ENCODE measurements around the gene SMC3. TPM values are rescaled to one million over a fixed set of nuclear protein-coding genes. Genes with fewer than 3 reads are reported as not detected.

Gene SMC3
- total RNA-seq, 1 donor from 2014 or later, result 8.5 TPM

GRCh38 chr10:110544958-110545537 is 22.4 kb upstream of the SMC3 start:
- no peak for ATAC-seq
- no peak for DNase-seq (ENCODE audit: low spot score)

GRCh38 chr10:110546077-110546476 is 21.4 kb upstream of the SMC3 start:
- no peak for DNase-seq (ENCODE audit: low spot score)
- no peak for ATAC-seq

- ATAC-seq (no peak), DNase-seq (ENCODE audit: low spot score) (no peak)
Measured at GRCh38 chr10:110546499-110547110, 20.9 kb upstream of the SMC3 start.

GRCh38 chr10:110547139-110547761 is 20.2 kb upstream of the SMC3 start:
- ATAC-seq, result peak; percentile 93
- DNase-seq (ENCODE audit: low spot score), result no peak

GRCh38 chr10:110548002-110548401 is 19.5 kb upstream of the SMC3 start:
- no peak for ATAC-seq
- no peak for DNase-seq (ENCODE audit: low spot score)

- ATAC-seq (no peak), DNase-seq (ENCODE audit: low spot score) (no peak)
Measured at GRCh38 chr10:110549211-110549610, 18.3 kb upstream of the SMC3 start.

GRCh38 chr10:110553905-110554304 is 13.6 kb upstream of the SMC3 start:
- no peak for DNase-seq (ENCODE audit: low spot score)
- ATAC-seq, result no peak

GRCh38 chr10:110556296-110556695 is 11.2 kb upstream of the SMC3 start:
- no peak for ATAC-seq

GRCh38 chr10:110556969-110557601 is 10.4 kb upstream of the SMC3 start:
- DNase-seq (ENCODE audit: low spot score) (no peak), ATAC-seq (peak; percentile 61)

More at GRCh38 chr10:110556296-110556695, 11.2 kb upstream of the SMC3 start:
- no peak for DNase-seq (ENCODE audit: low spot score)

GRCh38 chr10:110558041-110558440 is 9.5 kb upstream of the SMC3 start:
- no peak for ATAC-seq

GRCh38 chr10:110560012-110560411 is 7.5 kb upstream of the SMC3 start:
- ATAC-seq, result no peak
- no peak for DNase-seq (ENCODE audit: low spot score)

More at GRCh38 chr10:110558041-110558440, 9.5 kb upstream of the SMC3 start:
- no peak for DNase-seq (ENCODE audit: low spot score)

- DNase-seq (ENCODE audit: low spot score), result no peak
- ATAC-seq, result no peak
Measured at GRCh38 chr10:110561292-110561691, 6.2 kb upstream of the SMC3 start.

GRCh38 chr10:110562348-110562747 is 5.1 kb upstream of the SMC3 start:
- no peak for ATAC-seq
- DNase-seq (ENCODE audit: low spot score), result no peak

GRCh38 chr10:110563132-110563531 is 4.4 kb upstream of the SMC3 start:
- ATAC-seq, result no peak

GRCh38 chr10:110566472-110567200 is 859 bp upstream of the SMC3 start:
- ATAC-seq (no peak), DNase-seq (ENCODE audit: low spot score) (no peak)

More at GRCh38 chr10:110563132-110563531, 4.4 kb upstream of the SMC3 start:
- no peak for DNase-seq (ENCODE audit: low spot score)

GRCh38 chr10:110568055-110568735 is 700 bp downstream of the SMC3 start:
- DNase-seq (ENCODE audit: low spot score) (no peak), ATAC-seq (peak; percentile 56)

GRCh38 chr10:110569122-110569521 is 1.6 kb downstream of the SMC3 start:
- no peak for DNase-seq (ENCODE audit: low spot score)
- no peak for ATAC-seq

GRCh38 chr10:110569736-110570135 is 2.2 kb downstream of the SMC3 start:
- ATAC-seq, result no peak
- DNase-seq (ENCODE audit: low spot score), result no peak

- DNase-seq (ENCODE audit: low spot score) (no peak), ATAC-seq (no peak)
Measured at GRCh38 chr10:110571093-110571743, 3.7 kb downstream of the SMC3 start.

- no peak for ATAC-seq
- no peak for DNase-seq (ENCODE audit: low spot score)
Measured at GRCh38 chr10:110572862-110573261, 5.4 kb downstream of the SMC3 start.
